Endothelial cell of umbilical vein (primary cell): ENCODE data around the gene SLC25A3. TPM values are rescaled to one million over a fixed set of nuclear protein-coding genes. Genes with fewer than 3 reads are reported as not detected.

Experiments used
- BruUV-seq: library from RNA; stranded (reverse); fragments of 400-500 nt; replicated peaks from 2 replicates; lab custom pipeline; 2021; lab: Mats Ljungman, UMichigan
- CTCF ChIA-PET: fragments of 300-600, 350-600 bp; sonication (Branson Sonifier 250); formaldehyde crosslinking; loops from one replicate; lab custom pipeline; 2021; ENCODE audit warnings: antibody characterized with exemption, inconsistent platforms; lab: Charles Lee
- POLR2A ChIA-PET: fragments of 300-600, 350-600 bp; sonication (Branson Sonifier 250); formaldehyde crosslinking; loops from one replicate; lab custom pipeline; 2021; ENCODE audit warnings: antibody characterized with exemption, inconsistent platforms; lab: Charles Lee
- DNase-seq: peaks from one replicate; pipeline ENCODE4 v3.0.0-alpha.2; 2011; ENCODE audit warnings: low read depth, low spot score
- FAIRE-seq: peaks from 2 replicates; lab custom pipeline; 2011; peaks lifted over from hg19 to GRCh38; lab: Jason Lieb, UNC
- H2AFZ ChIP-seq: 2 replicates; pipeline ENCODE4 v1.6.0; 2012; ENCODE audit warnings: low read depth, low read length, control low read depth, inconsistent platforms
- H3K27ac ChIP-seq: 2 replicates; pipeline ENCODE4 v1.5.1; 2011; ENCODE audit warnings: low read depth, mild to moderate bottlenecking, control low read depth, low read length, moderate library complexity; ENCODE audit not compliant: insufficient read depth
- H3K27me3 ChIP-seq, 2 experiments: 2 replicates each; pipeline versions ENCODE4 v1.6.0 to v1.6.1; 2011; ENCODE audit warnings: low read length in 2 of 2, mixed read lengths in 1 of 2; ENCODE audit not compliant: control insufficient read depth in 2 of 2, insufficient read depth in 2 of 2
- H3K36me3 ChIP-seq, 2 experiments: 2 replicates in 1 of 2; 3 replicates in 1 of 2; pipeline ENCODE4 v1.5.1; 2011; ENCODE audit warnings: low read length in 2 of 2, mild to moderate bottlenecking in 1 of 2, moderate library complexity in 1 of 2; ENCODE audit not compliant: control insufficient read depth in 2 of 2, insufficient read depth in 2 of 2; ENCODE audit errors: extremely low read depth in 1 of 2
- H3K4me1 ChIP-seq: 3 replicates; pipeline ENCODE4 v1.5.1; 2011; ENCODE audit warnings: mild to moderate bottlenecking, low read length; ENCODE audit not compliant: control insufficient read depth, insufficient read depth; ENCODE audit errors: extremely low read depth
- H3K4me2 ChIP-seq: 2 replicates; pipeline ENCODE4 v1.6.1; 2011; ENCODE audit warnings: low read length, control low read depth, mixed read lengths; ENCODE audit not compliant: insufficient read depth
- H3K4me3 ChIP-seq, 3 experiments: fragments of 200-600 bp in 1 of 3; sonication (generic), shearing (Covaris generic) in 1 of 3; replicated peaks in 1 of 3; 2 replicates each; pipeline ENCODE4 v1.5.1; 2011 to 2016; ENCODE audit warnings: control low read depth in 3 of 3, low read length in 3 of 3, mild to moderate bottlenecking in 2 of 3, inconsistent platforms in 1 of 3, low read depth in 1 of 3, moderate library complexity in 1 of 3; ENCODE audit not compliant: insufficient read depth in 1 of 3
- H3K79me2 ChIP-seq: 2 replicates; pipeline ENCODE4 v1.6.0; 2012; ENCODE audit warnings: low read length, inconsistent platforms; ENCODE audit not compliant: control insufficient read depth, insufficient read depth
- H3K9ac ChIP-seq: replicated peaks from 2 replicates; pipeline ENCODE3; 2011; ENCODE audit warnings: low read length, control low read depth; ENCODE audit not compliant: insufficient read depth; ENCODE audit errors: extremely low read depth
- H3K9me1 ChIP-seq: replicated peaks from 3 replicates; pipeline ENCODE4 v1.6.0; 2011; ENCODE audit warnings: mild to moderate bottlenecking, low read length; ENCODE audit not compliant: control insufficient read depth, insufficient read depth; ENCODE audit errors: extremely low read depth
- H3K9me3 ChIP-seq: replicated peaks from 2 replicates; pipeline ENCODE4 v1.5.1; 2012; ENCODE audit warnings: low read length, inconsistent platforms; ENCODE audit not compliant: control insufficient read depth, insufficient read depth
- H4K20me1 ChIP-seq: replicated peaks from 2 replicates; pipeline ENCODE3; 2011; ENCODE audit warnings: mild to moderate bottlenecking, low read length; ENCODE audit not compliant: control insufficient read depth, insufficient read depth; ENCODE audit errors: extremely low read depth
- EZH2 ChIP-seq: IDR thresholded peaks from 2 replicates; pipeline ENCODE4 v1.6.1; 2012; ENCODE audit warnings: borderline replicate concordance, low read depth, mild to moderate bottlenecking, moderate library complexity, low read length, inconsistent platforms; ENCODE audit not compliant: severe bottlenecking
- FOS ChIP-seq: IDR thresholded peaks from 2 replicates; pipeline ENCODE4 v1.6.1; 2011; ENCODE audit warnings: mild to moderate bottlenecking, low read length, moderate library complexity, borderline replicate concordance; ENCODE audit not compliant: insufficient read depth
- GATA2 ChIP-seq: IDR thresholded peaks from 2 replicates; pipeline ENCODE4 v1.7.0; 2011; ENCODE audit warnings: low read depth, mild to moderate bottlenecking, moderate library complexity, mixed read lengths, low read length; ENCODE audit not compliant: insufficient read length, insufficient read depth
- JUN ChIP-seq: IDR thresholded peaks from 2 replicates; pipeline ENCODE4 v1.6.1; 2011; ENCODE audit warnings: borderline replicate concordance, low read depth; ENCODE audit not compliant: insufficient read length, insufficient read depth
- MYC ChIP-seq: IDR thresholded peaks from one replicate; pipeline ENCODE4 v1.6.1; 2011; ENCODE audit warnings: mild to moderate bottlenecking, low read depth, low read length
- POLR2A ChIP-seq: IDR thresholded peaks from 2 replicates; pipeline ENCODE4 v1.6.1; 2012; ENCODE audit warnings: low read depth, mild to moderate bottlenecking, control low read depth, low read length
- POLR2AphosphoS5 ChIP-seq: IDR thresholded peaks from 2 replicates; pipeline ENCODE4 v1.6.1; 2012; ENCODE audit warnings: low read depth, mild to moderate bottlenecking, control low read depth, low read length, moderate library complexity; ENCODE audit not compliant: insufficient read depth
- dilution Hi-C: fragments of 300-500 bp; cut with MboI; formaldehyde crosslinking; loops from one replicate; pipeline ENCODE4 v1.15.0; 2019; ENCODE audit warnings: low sequenced_read_pairs; ENCODE audit not compliant: extremely low pct_ligation_motif_present
- intact Hi-C: fragments of 100-400 bp; cut with micrococcal nuclease; formaldehyde crosslinking; loops from one replicate; pipeline ENCODE4 v1.10.0; 2022
- polyA plus RNA-seq, 4 experiments: library from polyadenylated mRNA; depleted of rRNA in 3 of 4; stranded (reverse) in 3 of 4; unstranded in 1 of 4; fragments of >200 nt; gene quantifications; 2 replicates each; pipeline versions ENCODE4 v1.2.1 to v1.2.3, GENCODE V29; 2011 to 2012; ENCODE audit warnings: missing spikeins in 1 of 4
- total RNA-seq: library from RNA; stranded (reverse); gene quantifications from 2 replicates; pipeline ENCODE4 v1.2.3, GENCODE V29; 2021
- TF ChIP-seq, protein P1 (sequence below): IDR thresholded peaks from 2 replicates; pipeline ENCODE4 v1.6.1; 2011; ENCODE audit not compliant: insufficient read depth, insufficient read length
- TF ChIP-seq, protein P2 (sequence below), 2 donors: IDR thresholded peaks; 1 replicate in 1 of 2; 2 replicates in 1 of 2; pipeline ENCODE4 v1.5.1; 2011; ENCODE audit warnings: low read length in 2 of 2, mild to moderate bottlenecking in 2 of 2, moderate library complexity in 2 of 2, control low read depth in 1 of 2, inconsistent platforms in 1 of 2, low read depth in 1 of 2; ENCODE audit not compliant: insufficient read depth in 1 of 2; ENCODE audit errors: extremely low read depth in 1 of 2

Gene SLC25A3
- total and polyA plus RNA-seq, 2 donors (not counting 3 experiments of a cell fraction or from before 2014, with no cell fraction given), result 797 to 1,103 TPM

DNA sequence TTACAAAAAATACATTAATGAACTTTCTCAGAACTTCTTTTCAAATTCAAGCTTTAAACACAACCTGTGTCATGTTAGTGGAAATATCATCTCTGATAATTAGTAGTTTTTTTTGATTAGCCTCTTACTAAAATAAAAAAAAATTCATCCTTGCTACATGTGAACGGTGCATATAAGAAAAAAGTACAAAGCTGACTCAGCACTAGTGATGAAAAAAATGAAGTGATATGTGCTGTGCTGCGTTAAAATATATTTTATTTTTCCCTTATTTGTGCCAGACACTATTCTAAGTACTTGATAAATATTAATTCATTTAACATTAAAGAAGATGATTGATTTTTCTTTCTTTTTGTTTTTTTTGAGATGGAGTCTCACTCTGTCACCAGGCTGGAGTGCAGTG lies 43.6 kb downstream of the SLC25A3 start:
- ChIA-PET POLR2A (interaction anchor here (1.5 kb wide), 1 partner anchor 7 kb away, joined by 3 read pairs; the partner anchor contains the start of gene IKBIP), CTCF (interaction anchor here (1.8 kb wide), 1 partner anchor 31 kb away, joined by 5 read pairs; no protein-coding TSS in a partner anchor)
- no peak for FAIRE-seq
- BruUV-seq, result no TSS peak
- intact Hi-C loops (no loop called here), dilution Hi-C loops (no loop called here)
- Histone ChIP-seq H3K27me3 (no peaks in the 10 kb centered on the region), H2AFZ (no peak overlapping the region), H3K27ac (no peak overlapping the region), H3K9me3 (no peaks in the 10 kb centered on the region), H3K36me3 (peaks cover 3% of the 10 kb centered on the region in 2 experiments), H3K4me2 (no peak overlapping the region), H4K20me1 (no peaks in the 10 kb centered on the region), H3K9me1 (no peaks in the 10 kb centered on the region), H3K4me1 (peaks cover 29% of the 10 kb centered on the region), H3K79me2 (peaks cover 70% of the 10 kb centered on the region), H3K4me3 (no peak overlapping the region), H3K9ac (no peak overlapping the region)
- no peak for DNase-seq
- TF ChIP-seq, protein P1, sequence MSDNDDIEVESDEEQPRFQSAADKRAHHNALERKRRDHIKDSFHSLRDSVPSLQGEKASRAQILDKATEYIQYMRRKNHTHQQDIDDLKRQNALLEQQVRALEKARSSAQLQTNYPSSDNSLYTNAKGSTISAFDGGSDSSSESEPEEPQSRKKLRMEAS, result no peak
- no peak for TF ChIP-seq POLR2A
- TF ChIP-seq FOS, result no peak
- TF ChIP-seq, protein P2, sequence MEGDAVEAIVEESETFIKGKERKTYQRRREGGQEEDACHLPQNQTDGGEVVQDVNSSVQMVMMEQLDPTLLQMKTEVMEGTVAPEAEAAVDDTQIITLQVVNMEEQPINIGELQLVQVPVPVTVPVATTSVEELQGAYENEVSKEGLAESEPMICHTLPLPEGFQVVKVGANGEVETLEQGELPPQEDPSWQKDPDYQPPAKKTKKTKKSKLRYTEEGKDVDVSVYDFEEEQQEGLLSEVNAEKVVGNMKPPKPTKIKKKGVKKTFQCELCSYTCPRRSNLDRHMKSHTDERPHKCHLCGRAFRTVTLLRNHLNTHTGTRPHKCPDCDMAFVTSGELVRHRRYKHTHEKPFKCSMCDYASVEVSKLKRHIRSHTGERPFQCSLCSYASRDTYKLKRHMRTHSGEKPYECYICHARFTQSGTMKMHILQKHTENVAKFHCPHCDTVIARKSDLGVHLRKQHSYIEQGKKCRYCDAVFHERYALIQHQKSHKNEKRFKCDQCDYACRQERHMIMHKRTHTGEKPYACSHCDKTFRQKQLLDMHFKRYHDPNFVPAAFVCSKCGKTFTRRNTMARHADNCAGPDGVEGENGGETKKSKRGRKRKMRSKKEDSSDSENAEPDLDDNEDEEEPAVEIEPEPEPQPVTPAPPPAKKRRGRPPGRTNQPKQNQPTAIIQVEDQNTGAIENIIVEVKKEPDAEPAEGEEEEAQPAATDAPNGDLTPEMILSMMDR (IDR thresholded peaks at IDR 0.05; ENCODE audit: extremely low read depth in 1 of 2, insufficient read depth in 1 of 2, low read depth in 1 of 2, low read length in 2 of 2), result no peak
- no peak for TF ChIP-seq JUN
- no peak for TF ChIP-seq MYC
- no peak for TF ChIP-seq GATA2
- no peak for TF ChIP-seq EZH2
- TF ChIP-seq POLR2AphosphoS5, result no peak
